Dendritic cell treated with granulocyte-macrophage colony-stimulating factor and Interleukin-4, amounts not matched to agents 40 ng/mL and 50 ng/mL, for 4 days (primary cell): ENCODE measurements around the gene DCST1.

ENCODE experiments used
- H3K27ac Mint-ChIP-seq: one replicate; pipeline ENCODE4 v1.8.0; 2022; ENCODE audit warnings: mild to moderate bottlenecking, mixed read lengths
- H3K27me3 Mint-ChIP-seq: one replicate; pipeline ENCODE4 v1.8.0; 2022; ENCODE audit warnings: mild to moderate bottlenecking, mixed read lengths
- H3K36me3 Mint-ChIP-seq: one replicate; pipeline ENCODE4 v1.8.0; 2022; ENCODE audit warnings: low read depth, mixed read lengths
- H3K4me1 Mint-ChIP-seq: one replicate; pipeline ENCODE4 v1.8.0; 2022; ENCODE audit warnings: low read depth, mixed read lengths
- H3K4me3 Mint-ChIP-seq: one replicate; pipeline ENCODE4 v1.8.0; 2022; ENCODE audit warnings: mild to moderate bottlenecking, moderate library complexity, mixed read lengths
- H3K9me3 Mint-ChIP-seq: one replicate; pipeline ENCODE4 v1.8.0; 2022; ENCODE audit warnings: mixed read lengths
- intact Hi-C: fragments of 100-400 bp; cut with micrococcal nuclease; formaldehyde crosslinking; loops from one replicate; pipeline ENCODE4 v1.15.0; 2022

The DCST1 gene

GRCh38 chr1:155079210-155079486, 45.5 kb downstream of the DCST1 start:
- H3K4me3 Mint-ChIP-seq, result peak overlapping the region; percentile 65
- H3K27me3 Mint-ChIP-seq, result peaks cover 79% of the 10 kb centered on the region
- no peak overlapping the region for H3K27ac Mint-ChIP-seq
- H3K9me3 Mint-ChIP-seq, result no peaks in the 10 kb centered on the region
- intact Hi-C loops, result no loop called here
- no peaks in the 10 kb centered on the region for H3K36me3 Mint-ChIP-seq
- peaks cover 46% of the 10 kb centered on the region for H3K4me1 Mint-ChIP-seq

- H3K27ac Mint-ChIP-seq, result no peak overlapping the region
- H3K27me3 Mint-ChIP-seq, result peaks cover 83% of the 10 kb centered on the region
- peaks cover 1% of the 10 kb centered on the region for H3K36me3 Mint-ChIP-seq
- H3K9me3 Mint-ChIP-seq, result no peaks in the 10 kb centered on the region
- intact Hi-C loops, result loop anchor here (10.0 kb wide), 1 partner anchor 115 kb away; the partner anchor contains the start of gene PYGO2
- peaks cover 52% of the 10 kb centered on the region for H3K4me1 Mint-ChIP-seq
- peak overlapping the region; percentile 65 for H3K4me3 Mint-ChIP-seq
These were observed 46.1 kb downstream of the DCST1 start for GRCh38 chr1:155079487-155080311.

- no peak overlapping the region for H3K27ac Mint-ChIP-seq
- peaks cover 7% of the 10 kb centered on the region for H3K36me3 Mint-ChIP-seq
- peaks cover 59% of the 10 kb centered on the region for H3K4me1 Mint-ChIP-seq
- no peaks in the 10 kb centered on the region for H3K9me3 Mint-ChIP-seq
- peaks cover 77% of the 10 kb centered on the region for H3K27me3 Mint-ChIP-seq
- intact Hi-C loops, result loop anchor here (10.0 kb wide), 1 partner anchor 116 kb away; the partner anchor contains the start of gene PYGO2
- no peak overlapping the region for H3K4me3 Mint-ChIP-seq
These were observed 46.9 kb downstream of the DCST1 start for GRCh38 chr1:155080312-155081228.

GRCh38 chr1:155081472-155082300, 48.1 kb downstream of the DCST1 start:
- Mint-ChIP-seq H3K9me3 (no peaks in the 10 kb centered on the region), H3K27me3 (peaks cover 73% of the 10 kb centered on the region), H3K36me3 (peaks cover 7% of the 10 kb centered on the region), H3K4me1 (peaks cover 70% of the 10 kb centered on the region), H3K27ac (peak overlapping the region; percentile 57), H3K4me3 (peak overlapping the region; percentile 67)
- intact Hi-C loops, result loop anchor here (10.0 kb wide), 1 partner anchor 117 kb away; the partner anchor contains the start of gene PYGO2

GRCh38 chr1:155082301-155083051, 48.9 kb downstream of the DCST1 start:
- H3K27ac Mint-ChIP-seq, result peak overlapping the region; percentile 57
- H3K4me3 Mint-ChIP-seq, result peak overlapping the region; percentile 67
- intact Hi-C loops, result loop anchor here (10.0 kb wide), 1 partner anchor 118 kb away; the partner anchor contains the start of gene PYGO2
- peaks cover 7% of the 10 kb centered on the region for H3K36me3 Mint-ChIP-seq
- peaks cover 70% of the 10 kb centered on the region for H3K27me3 Mint-ChIP-seq
- peaks cover 73% of the 10 kb centered on the region for H3K4me1 Mint-ChIP-seq
- no peaks in the 10 kb centered on the region for H3K9me3 Mint-ChIP-seq

GRCh38 chr1:155083052-155083541, 49.5 kb downstream of the DCST1 start:
- Mint-ChIP-seq H3K4me3 (no peak overlapping the region), H3K4me1 (peaks cover 67% of the 10 kb centered on the region), H3K36me3 (peaks cover 7% of the 10 kb centered on the region), H3K27ac (no peak overlapping the region), H3K9me3 (no peaks in the 10 kb centered on the region), H3K27me3 (peaks cover 64% of the 10 kb centered on the region)
- intact Hi-C loops, result loop anchor here (10.0 kb wide), 1 partner anchor 118 kb away; the partner anchor contains the start of gene PYGO2

GRCh38 chr1:155083865-155084721, 50.5 kb downstream of the DCST1 start:
- Mint-ChIP-seq H3K4me1 (peaks cover 67% of the 10 kb centered on the region), H3K27me3 (peaks cover 56% of the 10 kb centered on the region), H3K9me3 (no peaks in the 10 kb centered on the region), H3K36me3 (peaks cover 7% of the 10 kb centered on the region), H3K27ac (peak overlapping the region; percentile 98), H3K4me3 (peak overlapping the region; percentile 96)
- intact Hi-C loops, result loop anchor here (1.0 to 10.0 kb wide), 4 partner anchors 13 to 119 kb away; partner anchors contain the start of genes EFNA4 and PYGO2

- Mint-ChIP-seq H3K9me3 (no peaks in the 10 kb centered on the region), H3K27ac (peak overlapping the region; percentile 98), H3K4me3 (peak overlapping the region; percentile 96), H3K27me3 (peaks cover 50% of the 10 kb centered on the region), H3K36me3 (peaks cover 7% of the 10 kb centered on the region), H3K4me1 (peaks cover 59% of the 10 kb centered on the region)
- intact Hi-C loops, result loop anchor here (1.0 to 10.0 kb wide), 5 partner anchors 14 to 418 kb away; partner anchors contain the start of genes EFNA4 and PYGO2
These were observed 51.3 kb downstream of the DCST1 start for GRCh38 chr1:155084722-155085503.

GRCh38 chr1:155085504-155086127, 52.0 kb downstream of the DCST1 start:
- H3K4me3 Mint-ChIP-seq, result peak overlapping the region; percentile 96
- H3K36me3 Mint-ChIP-seq, result peaks cover 7% of the 10 kb centered on the region
- H3K9me3 Mint-ChIP-seq, result no peaks in the 10 kb centered on the region
- intact Hi-C loops, result loop anchor here (2.0 to 10.0 kb wide), 3 partner anchors 15 to 418 kb away; partner anchors contain the start of gene PYGO2
- peaks cover 56% of the 10 kb centered on the region for H3K4me1 Mint-ChIP-seq
- peaks cover 47% of the 10 kb centered on the region for H3K27me3 Mint-ChIP-seq
- H3K27ac Mint-ChIP-seq, result peak overlapping the region; percentile 98

- H3K9me3 Mint-ChIP-seq, result no peaks in the 10 kb centered on the region
- H3K4me3 Mint-ChIP-seq, result peak overlapping the region; percentile 30
- H3K36me3 Mint-ChIP-seq, result peaks cover 7% of the 10 kb centered on the region
- H3K27me3 Mint-ChIP-seq, result peaks cover 46% of the 10 kb centered on the region
- intact Hi-C loops, result loop anchor here (5.0 to 10.0 kb wide), 2 partner anchors 121 to 419 kb away; partner anchors contain the start of gene PYGO2
- H3K27ac Mint-ChIP-seq, result no peak overlapping the region
- H3K4me1 Mint-ChIP-seq, result peaks cover 57% of the 10 kb centered on the region
These were observed 52.6 kb downstream of the DCST1 start for GRCh38 chr1:155086128-155086741.
